Lower leg skin (tissue), 3 donors: ENCODE data around the gene FAT3.

Experiments used
- CTCF ChIP-seq, 3 donors: fragments of 450-650 bp; IDR thresholded peaks; one replicate each; pipeline ENCODE4 v1.5.1; 2016; ENCODE audit warnings: antibody characterized with exemption in 3 of 3, mild to moderate bottlenecking in 3 of 3, moderate library complexity in 2 of 3
- POLR2A ChIP-seq, 2 donors: fragments of 450-650 bp; IDR thresholded peaks; one replicate each; pipeline ENCODE4 v1.6.1; 2016 to 2017; ENCODE audit warnings: antibody characterized with exemption in 2 of 2, mild to moderate bottlenecking in 1 of 2, moderate library complexity in 1 of 2

- no peak for TF ChIP-seq CTCF (IDR thresholded peaks at IDR 0.05)
- TF ChIP-seq POLR2A (IDR thresholded peaks at IDR 0.05) = no peak
These were observed 5.1 kb upstream of the FAT3 start for GRCh38 chr11:92219476-92219875.
